GM12892 (cell line): Measurements from ENCODE around the gene CEP131.

Source experiments
- POLR2A ChIP-seq: IDR thresholded peaks from 2 replicates; pipeline ENCODE4 v1.6.1; 2011; ENCODE audit warnings: low read depth, low read length, control low read depth
- POLR2AphosphoS5 ChIP-seq: IDR thresholded peaks from 2 replicates; pipeline ENCODE4 v1.6.1; 2011; ENCODE audit warnings: low read depth, low read length, control low read depth

GRCh38 chr17:81258292-81258691 is 35.5 kb upstream of the CEP131 start:
- TF ChIP-seq POLR2AphosphoS5: no peak
- no peak for TF ChIP-seq POLR2A
